GM13977 (cell line): ENCODE measurements around the gene TYW5.

Source experiments
- DNase-seq: peaks from one replicate; pipeline ENCODE4 v3.0.0; 2012; ENCODE audit warnings: low spot score
- CTCF ChIP-seq: IDR thresholded peaks from 2 replicates; pipeline ENCODE4 v1.5.1; 2012; ENCODE audit warnings: mild to moderate bottlenecking, control low read depth; ENCODE audit not compliant: insufficient read depth; ENCODE audit errors: extremely low read depth, missing control alignments
- in situ Hi-C: fragments of 300-500 bp; cut with MboI; formaldehyde crosslinking; loops from one replicate; pipeline ENCODE4 v1.12.0; 2022; ENCODE audit warnings: low sequenced_read_pairs, low pct_unique_long_range_greater_than_20kb, mixed read lengths, inconsistent platforms; ENCODE audit not compliant: unreplicated experiment

The TYW5 gene

GRCh38 chr2:199985625-199986207 is 30.4 kb upstream of the TYW5 start:
- in situ Hi-C loops, result no loop called here
- TF ChIP-seq CTCF, result peak; percentile 54
- no peak for DNase-seq

GRCh38 chr2:199984755-199985154 is 29.5 kb upstream of the TYW5 start:
- in situ Hi-C loops, result no loop called here
- DNase-seq, result no peak
- no peak for TF ChIP-seq CTCF

- no peak for DNase-seq
- no peak for TF ChIP-seq CTCF
- in situ Hi-C loops, result no loop called here
Measured at GRCh38 chr2:199984159-199984558, 28.9 kb upstream of the TYW5 start.

- DNase-seq, result no peak
- TF ChIP-seq CTCF, result no peak
- in situ Hi-C loops, result no loop called here
Measured at GRCh38 chr2:199983534-199983933, 28.2 kb upstream of the TYW5 start.

- TF ChIP-seq CTCF, result no peak
- DNase-seq, result no peak
- in situ Hi-C loops, result no loop called here
Measured at GRCh38 chr2:199982126-199982843, 27.0 kb upstream of the TYW5 start.

GRCh38 chr2:199979832-199980628 is 24.7 kb upstream of the TYW5 start:
- DNase-seq, result peak; percentile 28
- in situ Hi-C loops, result loop anchor here (5.0 kb wide), 1 partner anchor 507 kb away; no protein-coding TSS in a partner anchor
- TF ChIP-seq CTCF, result peak; percentile 80
